HUDEP-2 (cell line): ENCODE measurements around the gene HOXB3.

ENCODE experiments used
- DNase-seq, 76 experiments: peaks; one replicate each; lab custom pipeline; 2025; ENCODE audit not compliant: unreplicated experiment in 76 of 76; lab: John Stamatoyannopoulos, UW

Gene HOXB3

GRCh38 chr17:48600244-48601098 is 10.4 kb upstream of the HOXB3 start:
- DNase-seq, result no peak

- DNase-seq, result no peak
Measured at GRCh38 chr17:48599354-48599753, 9.3 kb upstream of the HOXB3 start.

- no peak for DNase-seq
Measured at GRCh38 chr17:48598736-48599135, 8.7 kb upstream of the HOXB3 start.

- DNase-seq, result no peak
Measured at GRCh38 chr17:48597778-48598631, 8.0 kb upstream of the HOXB3 start.

GRCh38 chr17:48597528-48597777 is 7.4 kb upstream of the HOXB3 start:
- DNase-seq, result no peak

- DNase-seq, result no peak
Measured at GRCh38 chr17:48596735-48597527, 6.9 kb upstream of the HOXB3 start.

GRCh38 chr17:48596000-48596734 is 6.1 kb upstream of the HOXB3 start:
- DNase-seq, result no peak

- no peak for DNase-seq
Measured at GRCh38 chr17:48595278-48595999, 5.4 kb upstream of the HOXB3 start.

GRCh38 chr17:48594538-48595277 is 4.7 kb upstream of the HOXB3 start:
- DNase-seq, result no peak

- peak in 64 of 76 experiments; percentile 10 to 82 (median 54) for DNase-seq
Measured at GRCh38 chr17:48593840-48594537, 3.9 kb upstream of the HOXB3 start.

- peak in 4 of 76 experiments; percentile 3 to 22 (median 13) for DNase-seq
Measured at GRCh38 chr17:48593126-48593829, 3.2 kb upstream of the HOXB3 start, which contains the start of gene HOXB5. Gene HOXB5, minus strand, starts transcription at chr17:48593779. Its CDS starts 97 bp downstream, at chr17:48593682.

- DNase-seq, result no peak
Measured at GRCh38 chr17:48592577-48592976, 2.5 kb upstream of the HOXB3 start.

- DNase-seq, result peak in 4 of 76 experiments; percentile 2 to 15 (median 8)
Measured at GRCh38 chr17:48592057-48592514, 2.0 kb upstream of the HOXB3 start.

- no peak for DNase-seq
Measured at GRCh38 chr17:48591255-48592056, 1.4 kb upstream of the HOXB3 start.

GRCh38 chr17:48590607-48591161 is 643 bp upstream of the HOXB3 start:
- no peak for DNase-seq

GRCh38 chr17:48589060-48589830 is 796 bp downstream of the HOXB3 start:
- no peak for DNase-seq
